Measurements from ENCODE around the gene PLEKHA5. TPM values are rescaled to one million over a fixed set of nuclear protein-coding genes. Genes with fewer than 3 reads are reported as not detected.

Gene PLEKHA5, protein sequence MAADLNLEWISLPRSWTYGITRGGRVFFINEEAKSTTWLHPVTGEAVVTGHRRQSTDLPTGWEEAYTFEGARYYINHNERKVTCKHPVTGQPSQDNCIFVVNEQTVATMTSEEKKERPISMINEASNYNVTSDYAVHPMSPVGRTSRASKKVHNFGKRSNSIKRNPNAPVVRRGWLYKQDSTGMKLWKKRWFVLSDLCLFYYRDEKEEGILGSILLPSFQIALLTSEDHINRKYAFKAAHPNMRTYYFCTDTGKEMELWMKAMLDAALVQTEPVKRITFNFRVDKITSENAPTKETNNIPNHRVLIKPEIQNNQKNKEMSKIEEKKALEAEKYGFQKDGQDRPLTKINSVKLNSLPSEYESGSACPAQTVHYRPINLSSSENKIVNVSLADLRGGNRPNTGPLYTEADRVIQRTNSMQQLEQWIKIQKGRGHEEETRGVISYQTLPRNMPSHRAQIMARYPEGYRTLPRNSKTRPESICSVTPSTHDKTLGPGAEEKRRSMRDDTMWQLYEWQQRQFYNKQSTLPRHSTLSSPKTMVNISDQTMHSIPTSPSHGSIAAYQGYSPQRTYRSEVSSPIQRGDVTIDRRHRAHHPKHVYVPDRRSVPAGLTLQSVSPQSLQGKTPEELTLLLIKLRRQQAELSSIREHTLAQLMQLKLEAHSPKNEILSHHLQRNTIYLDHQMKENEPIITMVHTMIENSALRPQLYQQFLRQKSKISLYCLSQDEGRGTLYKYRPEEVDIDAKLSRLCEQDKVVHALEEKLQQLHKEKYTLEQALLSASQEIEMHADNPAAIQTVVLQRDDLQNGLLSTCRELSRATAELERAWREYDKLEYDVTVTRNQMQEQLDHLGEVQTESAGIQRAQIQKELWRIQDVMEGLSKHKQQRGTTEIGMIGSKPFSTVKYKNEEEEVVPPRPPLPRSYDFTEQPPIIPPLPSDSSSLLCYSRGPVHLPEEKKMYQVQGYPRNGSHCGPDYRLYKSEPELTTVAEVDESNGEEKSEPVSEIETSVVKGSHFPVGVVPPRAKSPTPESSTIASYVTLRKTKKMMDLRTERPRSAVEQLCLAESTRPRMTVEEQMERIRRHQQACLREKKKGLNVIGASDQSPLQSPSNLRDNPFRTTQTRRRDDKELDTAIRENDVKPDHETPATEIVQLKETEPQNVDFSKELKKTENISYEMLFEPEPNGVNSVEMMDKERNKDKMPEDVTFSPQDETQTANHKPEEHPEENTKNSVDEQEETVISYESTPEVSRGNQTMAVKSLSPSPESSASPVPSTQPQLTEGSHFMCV
- 18.8 and 51.5 TPM in 2 replicates for total RNA-seq

DNA sequence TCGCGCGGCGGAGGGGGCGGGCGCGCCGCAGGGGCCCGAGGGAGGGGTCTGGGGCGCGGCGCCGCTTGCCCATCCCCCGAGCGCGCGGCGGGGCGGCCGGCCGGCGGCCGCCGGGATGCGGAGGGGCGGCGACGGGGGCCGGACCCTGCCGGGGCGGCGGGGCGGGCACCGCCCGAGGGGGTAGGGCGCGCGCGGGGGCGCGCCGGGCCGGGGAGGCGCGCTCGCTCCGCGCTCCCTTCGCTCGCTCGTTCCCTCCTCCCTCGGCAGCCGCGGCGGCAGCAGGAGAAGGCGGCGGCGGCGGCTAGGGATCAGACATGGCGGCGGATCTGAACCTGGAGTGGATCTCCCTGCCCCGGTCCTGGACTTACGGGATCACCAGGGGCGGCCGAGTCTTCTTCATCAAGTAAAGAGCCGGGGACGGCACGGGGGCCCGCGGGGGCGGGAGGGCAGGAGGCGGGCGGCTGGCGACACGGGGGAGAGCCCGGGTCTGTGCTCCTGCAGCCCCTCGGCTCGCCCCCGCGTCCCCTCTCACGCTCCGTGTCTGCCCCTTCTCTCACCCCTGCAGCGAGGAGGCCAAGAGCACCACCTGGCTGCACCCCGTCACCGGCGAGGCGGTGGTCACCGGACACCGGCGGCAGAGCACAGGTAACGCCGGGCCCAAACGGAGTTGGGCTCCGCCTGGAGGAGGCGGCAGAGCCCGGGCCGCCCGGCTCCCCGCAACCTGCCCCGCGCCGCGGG lies at the start of gene PLEKHA5:
Gene PLEKHA5, plus strand, starts transcription at position 248 of the 738 bp plus-strand sequence. Its CDS starts 67 bp downstream, at position 315.

Measured in nasal cavity respiratory epithelium epithelial cell of viscerocranial mucosa (primary cell).